Memory B cell (primary cell): ENCODE data around the gene ZNF396.
A peak's percentile ranks its signal among the peaks of the same experiment; 100 is the strongest.

Experiments
- ATAC-seq: fragments of 150-1000 bp; cut with Tn5 transposase; 2 replicates; pipeline ENCODE4 v1.10.0; 2021; ENCODE audit warnings: low read depth, mild to moderate bottlenecking, moderate library complexity
- DNase-seq, 2 donors: peaks; one replicate each; pipeline ENCODE4 v3.0.0; 2022; ENCODE audit warnings: low spot score in 2 of 2
- H3K27ac Mint-ChIP-seq: one replicate; pipeline ENCODE4 v1.8.0; 2022; ENCODE audit warnings: mild to moderate bottlenecking, moderate library complexity, mixed read lengths
- H3K27me3 Mint-ChIP-seq: one replicate; pipeline ENCODE4 v1.8.0; 2022; ENCODE audit warnings: mixed read lengths
- H3K36me3 Mint-ChIP-seq: one replicate; pipeline ENCODE4 v1.8.0; 2022; ENCODE audit warnings: mild to moderate bottlenecking, mixed read lengths
- H3K4me1 Mint-ChIP-seq: one replicate; pipeline ENCODE4 v1.8.0; 2022; ENCODE audit warnings: mixed read lengths
- H3K4me3 Mint-ChIP-seq: one replicate; pipeline ENCODE4 v1.8.0; 2022; ENCODE audit warnings: mild to moderate bottlenecking, moderate library complexity, mixed read lengths
- H3K9me3 Mint-ChIP-seq: one replicate; pipeline ENCODE4 v1.8.0; 2022; ENCODE audit warnings: mixed read lengths

ZNF396 gene

DNA sequence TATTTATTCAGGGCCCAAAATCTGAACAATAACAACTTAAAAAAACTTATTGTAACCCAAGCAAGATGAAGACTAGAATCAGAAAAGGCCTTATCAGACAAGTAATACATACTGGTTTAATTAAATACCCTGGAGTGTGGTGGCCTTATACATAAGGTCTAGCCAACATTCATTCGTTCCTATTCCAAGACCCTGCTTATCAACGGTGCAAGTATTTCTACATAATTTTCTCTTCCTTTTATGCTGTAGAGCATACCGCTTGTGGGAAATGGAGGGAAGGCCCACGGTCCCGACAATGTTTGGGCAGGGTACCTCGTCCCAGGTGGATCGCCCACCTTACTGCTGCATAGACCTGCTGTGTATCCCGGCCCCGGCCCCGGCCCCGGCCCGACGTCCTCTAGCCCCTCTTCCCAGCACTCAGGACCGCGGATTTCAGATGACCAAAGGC is 33.6 kb downstream of the ZNF396 start:
- Mint-ChIP-seq H3K27me3 (no peaks in the 10 kb centered on the region), H3K4me3 (peak overlapping the region; percentile 94), H3K4me1 (peaks cover 41% of the 10 kb centered on the region), H3K9me3 (no peaks in the 10 kb centered on the region), H3K27ac (peak overlapping the region; percentile 95), H3K36me3 (peaks cover 19% of the 10 kb centered on the region)
- peak; percentile 1 for ATAC-seq
- DNase-seq, result no peak

DNA sequence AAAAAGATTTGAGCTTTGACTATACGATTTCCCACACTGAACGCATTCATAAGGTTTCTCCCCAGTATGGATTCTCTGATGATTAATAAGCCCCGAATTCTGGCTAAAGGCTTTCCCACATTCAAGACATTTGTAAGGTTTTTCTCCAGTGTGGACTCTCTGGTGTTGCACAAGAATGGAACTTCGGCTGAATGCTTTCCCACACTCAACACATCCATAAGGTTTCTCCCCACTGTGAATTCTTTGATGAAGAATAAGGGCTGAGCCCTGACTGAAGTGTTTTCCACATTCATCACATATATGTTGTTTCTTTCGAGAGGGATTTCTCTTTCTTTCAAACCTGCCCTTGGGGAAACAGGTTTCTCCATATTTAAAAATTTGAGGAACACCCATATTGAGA is 39.9 kb downstream of the ZNF396 start:
- ATAC-seq, result no peak
- peaks cover 54% of the 10 kb centered on the region for H3K36me3 Mint-ChIP-seq

DNA sequence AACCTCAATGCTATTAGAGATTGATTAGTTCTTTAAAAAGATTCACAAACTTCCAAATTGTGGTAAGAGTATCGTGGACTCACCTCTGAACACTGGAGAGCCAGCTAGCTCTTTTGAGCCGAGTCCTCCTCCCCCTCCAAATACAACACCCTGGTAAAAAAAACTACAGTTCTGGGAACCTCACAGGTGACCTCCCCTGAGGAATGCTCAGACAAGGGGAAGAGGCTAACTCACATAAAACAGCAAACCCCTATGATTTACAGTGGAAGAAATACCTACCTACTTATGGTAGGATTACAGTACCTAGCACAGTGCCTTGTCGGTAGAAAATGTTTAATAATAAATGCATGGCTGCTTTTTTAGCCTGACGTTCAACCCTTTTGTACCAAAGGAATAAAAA is 41.3 kb downstream of the ZNF396 start:
- no peak overlapping the region for H3K27ac Mint-ChIP-seq
- H3K27me3 Mint-ChIP-seq, result no peaks in the 10 kb centered on the region
- no peak for DNase-seq
- ATAC-seq, result no peak
- H3K36me3 Mint-ChIP-seq, result peaks cover 54% of the 10 kb centered on the region
- H3K9me3 Mint-ChIP-seq, result no peaks in the 10 kb centered on the region
- H3K4me1 Mint-ChIP-seq, result peaks cover 22% of the 10 kb centered on the region
- no peak overlapping the region for H3K4me3 Mint-ChIP-seq

More for the DNA sequence above, 39.9 kb downstream of the ZNF396 start:
- peak overlapping the region; percentile 48 for H3K27ac Mint-ChIP-seq
- no peaks in the 10 kb centered on the region for H3K9me3 Mint-ChIP-seq
- H3K4me1 Mint-ChIP-seq, result peaks cover 28% of the 10 kb centered on the region
- no peaks in the 10 kb centered on the region for H3K27me3 Mint-ChIP-seq
- no peak for DNase-seq
- H3K4me3 Mint-ChIP-seq, result no peak overlapping the region

DNA sequence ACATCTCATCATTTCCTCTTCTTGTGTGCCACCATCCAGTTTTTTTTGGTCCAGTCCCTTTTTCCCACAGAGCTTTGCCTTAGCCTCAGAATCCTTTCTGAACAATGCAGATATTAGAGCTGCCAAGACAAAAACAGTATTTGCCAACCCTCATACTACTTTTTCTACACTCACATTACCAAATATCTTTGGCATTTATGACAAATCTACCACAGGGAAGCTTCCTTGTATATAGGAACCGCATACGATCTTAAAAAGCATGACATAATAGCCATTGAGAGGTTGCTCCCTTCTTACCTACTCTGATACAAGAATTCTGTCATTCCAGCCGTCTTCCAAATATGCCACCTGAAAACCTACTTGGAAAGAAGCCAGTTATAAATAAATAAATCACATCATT is 42.3 kb downstream of the ZNF396 start:
- H3K4me3 Mint-ChIP-seq, result no peak overlapping the region
- H3K4me1 Mint-ChIP-seq, result peaks cover 18% of the 10 kb centered on the region
- no peaks in the 10 kb centered on the region for H3K9me3 Mint-ChIP-seq
- H3K27ac Mint-ChIP-seq, result peak overlapping the region; percentile 37
- H3K36me3 Mint-ChIP-seq, result peaks cover 51% of the 10 kb centered on the region
- no peak for DNase-seq
- ATAC-seq, result no peak
- H3K27me3 Mint-ChIP-seq, result no peaks in the 10 kb centered on the region

DNA sequence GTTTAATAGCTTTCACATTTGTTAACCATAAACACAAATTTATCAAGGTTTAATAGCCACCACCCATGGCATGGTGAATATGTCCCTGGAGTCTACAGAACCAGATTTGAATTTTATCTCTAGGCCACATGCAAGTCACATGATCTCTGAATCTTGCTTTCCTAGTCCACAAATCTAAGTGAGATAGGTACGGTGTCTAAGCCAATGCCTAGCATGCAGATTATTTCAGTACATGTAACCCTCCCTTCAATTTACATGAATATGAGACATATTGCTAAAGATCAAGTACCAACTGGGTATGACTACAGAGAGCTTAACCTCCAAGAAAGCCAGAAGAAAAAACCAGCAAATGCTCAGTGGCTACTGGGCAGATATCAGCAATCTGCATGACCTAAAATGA is 42.9 kb downstream of the ZNF396 start:
- H3K27ac Mint-ChIP-seq, result no peak overlapping the region
- peaks cover 12% of the 10 kb centered on the region for H3K4me1 Mint-ChIP-seq
- no peak overlapping the region for H3K4me3 Mint-ChIP-seq
- no peaks in the 10 kb centered on the region for H3K27me3 Mint-ChIP-seq
- ATAC-seq, result no peak
- DNase-seq, result no peak
- no peaks in the 10 kb centered on the region for H3K9me3 Mint-ChIP-seq
- peaks cover 45% of the 10 kb centered on the region for H3K36me3 Mint-ChIP-seq

DNA sequence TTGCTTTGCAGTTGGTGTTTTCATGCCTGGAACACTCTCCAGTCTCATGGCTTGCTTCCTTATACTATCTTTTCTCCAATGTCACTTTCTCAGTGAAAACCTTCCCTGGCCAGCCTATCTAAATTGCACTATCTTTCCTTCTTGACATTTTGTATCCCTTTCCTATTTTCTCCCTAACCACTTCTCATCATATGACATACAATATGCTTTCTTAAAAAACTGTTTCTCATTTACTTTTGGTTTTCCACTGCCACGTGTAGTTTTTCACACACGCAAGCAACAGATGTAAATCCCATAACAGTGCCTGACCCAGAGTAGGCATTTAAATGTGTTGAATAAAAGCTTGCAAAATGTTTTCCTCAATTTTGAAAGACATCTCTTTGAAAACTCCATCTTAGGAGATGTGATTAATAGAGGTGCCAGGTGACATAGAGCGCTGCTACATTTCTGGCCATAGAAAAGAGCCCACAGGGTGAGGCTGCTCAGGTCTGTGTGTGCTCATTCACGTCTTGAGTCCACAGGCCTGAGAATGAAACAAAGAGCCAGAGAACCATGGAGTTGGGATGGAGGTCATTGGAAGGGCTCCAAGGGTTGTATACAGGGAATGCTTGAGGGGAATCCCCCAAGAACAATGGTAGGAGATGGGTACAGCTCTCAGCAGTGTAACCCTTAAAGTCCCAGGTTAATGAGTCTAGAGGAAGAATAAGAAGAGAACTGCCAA is 45.6 kb downstream of the ZNF396 start:
- peaks cover 5% of the 10 kb centered on the region for H3K4me1 Mint-ChIP-seq
- H3K27ac Mint-ChIP-seq, result no peak overlapping the region
- peaks cover 32% of the 10 kb centered on the region for H3K36me3 Mint-ChIP-seq
- no peak for DNase-seq
- H3K4me3 Mint-ChIP-seq, result no peak overlapping the region
- no peak for ATAC-seq
- H3K27me3 Mint-ChIP-seq, result no peaks in the 10 kb centered on the region
- peaks cover 2% of the 10 kb centered on the region for H3K9me3 Mint-ChIP-seq

DNA sequence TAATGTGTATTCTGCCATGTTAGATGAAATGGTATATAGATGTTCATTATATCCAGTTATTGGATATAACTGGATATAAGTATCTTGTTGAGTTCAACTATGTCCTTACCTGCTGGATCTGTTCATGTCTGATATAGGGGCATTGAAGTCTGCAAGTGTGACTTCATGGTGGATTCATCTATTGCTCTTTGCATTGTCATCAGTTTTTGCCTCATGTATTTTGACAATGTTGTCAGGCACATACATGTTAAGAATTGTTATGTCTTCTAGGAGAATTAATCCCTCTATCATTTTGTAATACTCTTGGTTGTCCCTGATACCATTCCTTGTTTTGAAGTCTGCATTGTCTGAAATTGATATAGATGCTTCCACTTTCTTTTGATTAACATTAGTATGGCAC is 48.3 kb downstream of the ZNF396 start:
- Mint-ChIP-seq H3K4me3 (no peak overlapping the region), H3K36me3 (peaks cover 14% of the 10 kb centered on the region), H3K27me3 (no peaks in the 10 kb centered on the region), H3K4me1 (peaks cover 2% of the 10 kb centered on the region), H3K27ac (no peak overlapping the region), H3K9me3 (peaks cover 2% of the 10 kb centered on the region)
- ATAC-seq (no peak), DNase-seq (no peak)

DNA sequence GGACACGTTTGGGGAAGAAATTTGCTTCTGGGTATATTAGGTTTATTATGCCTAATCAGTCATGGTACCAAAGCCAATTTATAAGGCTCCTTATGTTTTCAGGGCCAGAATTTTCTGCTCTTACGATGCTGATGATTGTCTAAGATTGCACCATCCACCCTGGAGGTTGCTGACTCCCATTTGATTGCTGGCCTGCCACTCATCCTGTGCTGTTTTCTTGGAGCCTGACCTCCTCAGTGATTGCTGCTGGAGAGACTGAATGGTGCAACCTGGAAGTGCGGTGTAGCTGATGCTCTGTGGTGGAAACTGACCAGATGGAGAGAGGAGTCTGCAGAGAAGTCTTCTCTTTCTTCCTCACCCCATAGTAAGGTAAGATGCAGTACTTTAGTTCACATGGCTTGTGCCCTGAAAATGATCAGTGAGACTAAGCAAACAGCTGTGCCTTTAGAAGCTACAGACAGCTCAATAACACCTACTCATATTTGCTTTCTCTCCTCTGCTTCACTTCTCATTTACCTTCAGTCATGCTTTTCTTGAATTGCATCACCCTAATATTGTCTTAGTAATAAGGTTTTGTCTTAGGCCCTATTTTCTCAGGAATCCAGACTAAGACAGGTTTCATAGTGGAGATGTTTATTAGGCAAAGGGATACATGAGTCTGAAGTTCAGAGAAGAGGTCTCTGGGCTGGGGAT is 50.3 kb downstream of the ZNF396 start:
- no peak for DNase-seq
- H3K27ac Mint-ChIP-seq, result no peak overlapping the region
- no peak overlapping the region for H3K4me3 Mint-ChIP-seq
- no peaks in the 10 kb centered on the region for H3K27me3 Mint-ChIP-seq
- H3K4me1 Mint-ChIP-seq, result no peaks in the 10 kb centered on the region
- peaks cover 3% of the 10 kb centered on the region for H3K36me3 Mint-ChIP-seq
- H3K9me3 Mint-ChIP-seq, result peaks cover 2% of the 10 kb centered on the region
- no peak for ATAC-seq

DNA sequence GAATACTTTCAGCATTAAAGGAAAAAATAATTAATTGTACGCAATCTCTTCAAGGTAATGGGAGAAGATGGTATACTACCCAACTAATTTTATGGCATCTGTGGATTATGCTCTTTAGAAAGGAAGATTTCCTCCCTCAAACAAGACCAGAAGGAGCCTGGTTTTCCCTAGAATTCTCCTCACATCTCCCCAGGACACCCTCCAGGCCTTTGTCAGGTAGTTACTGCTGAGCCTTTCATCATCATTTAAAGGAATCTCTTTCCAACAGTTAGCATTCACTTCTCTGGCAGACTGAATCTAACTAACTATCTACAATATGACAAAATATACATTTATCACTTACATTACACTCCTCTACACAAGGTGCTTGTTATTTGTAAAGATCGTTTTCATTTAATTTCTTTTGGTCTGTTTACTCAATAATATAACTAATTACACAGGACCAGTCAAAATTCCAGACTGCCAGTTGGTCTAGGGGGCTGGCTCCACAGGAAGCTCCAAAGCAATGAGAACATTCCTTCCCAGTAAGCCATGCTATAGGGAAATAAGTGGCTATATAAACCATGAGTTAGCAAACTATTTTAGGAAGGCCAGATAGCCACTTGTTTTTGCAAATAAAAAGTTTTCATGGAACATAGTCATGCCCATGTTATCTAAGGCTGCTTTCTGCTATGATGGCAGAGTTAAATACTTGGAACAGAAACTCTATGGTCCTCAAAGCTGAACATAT is 52.0 kb downstream of the ZNF396 start:
- Mint-ChIP-seq H3K27ac (no peak overlapping the region), H3K27me3 (no peaks in the 10 kb centered on the region), H3K36me3 (peaks cover 3% of the 10 kb centered on the region), H3K4me1 (no peaks in the 10 kb centered on the region), H3K4me3 (no peak overlapping the region), H3K9me3 (peaks cover 2% of the 10 kb centered on the region)
- no peak for ATAC-seq
- no peak for DNase-seq

DNA sequence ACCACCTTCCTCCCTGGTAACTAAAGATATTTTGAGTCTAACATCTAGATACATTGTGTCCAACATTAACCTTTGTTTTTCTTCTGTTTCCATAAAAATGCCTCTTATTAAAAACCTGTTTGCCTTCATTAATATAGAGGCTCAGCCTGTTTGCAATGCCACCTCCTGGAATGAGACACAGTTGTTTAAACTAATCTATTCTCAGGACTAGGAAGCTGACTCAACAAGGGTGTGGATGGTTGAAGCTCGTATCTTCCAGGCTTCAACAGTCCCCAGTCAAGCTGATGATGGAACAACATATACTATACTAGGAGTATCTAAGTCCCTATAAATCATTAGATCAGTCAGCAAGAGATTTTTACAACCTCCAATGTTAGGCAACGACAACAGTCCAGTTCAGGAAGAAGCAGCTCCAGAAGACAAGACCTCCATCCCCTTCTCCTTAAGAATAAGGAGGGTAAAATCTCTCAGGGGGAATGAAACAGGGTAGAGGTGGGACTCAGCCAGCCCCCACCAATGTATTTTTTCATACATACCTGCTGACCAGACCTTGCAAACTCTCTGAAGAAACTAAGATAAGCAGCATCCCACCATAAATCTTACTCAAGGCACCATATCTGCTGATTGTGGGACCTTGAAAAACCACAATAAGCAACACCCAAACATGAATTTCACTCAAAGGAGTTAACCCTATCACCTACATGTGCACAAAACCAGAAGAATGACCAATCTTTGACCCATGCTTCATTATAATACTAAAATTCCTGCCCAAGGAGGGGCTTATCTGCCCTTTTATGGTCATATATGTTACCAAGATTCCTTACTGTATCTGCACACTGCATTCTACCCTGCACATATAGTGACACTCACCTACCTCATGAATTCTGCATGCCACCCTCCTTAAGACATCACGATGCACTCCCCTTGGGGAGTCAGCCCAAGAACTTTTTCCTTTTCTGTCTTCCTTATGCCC is 54.4 kb downstream of the ZNF396 start:
- ATAC-seq, result no peak
- H3K9me3 Mint-ChIP-seq, result no peaks in the 10 kb centered on the region

More for the DNA sequence above, 54.4 kb downstream of the ZNF396 start:
- DNase-seq, result no peak
- Mint-ChIP-seq H3K27ac (no peak overlapping the region), H3K4me1 (no peaks in the 10 kb centered on the region), H3K27me3 (no peaks in the 10 kb centered on the region), H3K4me3 (no peak overlapping the region), H3K36me3 (no peaks in the 10 kb centered on the region)
